ENCODE measurements around the gene NUP214.
A peak's percentile ranks its signal among the peaks of the same experiment; 100 is the strongest.

Gene NUP214

GRCh38 chr9:131125288-131126058 lies at the start of gene NUP214:
NUP214 (plus strand) TSS chr9:131125586; CDS start chr9:131125705, 119 bp downstream.
- DNase-seq, result peak; percentile 97

- no peak for DNase-seq
These were observed 48.8 kb upstream of the NUP214 start for GRCh38 chr9:131076347-131077195.

- DNase-seq, result no peak
These were observed 46.7 kb upstream of the NUP214 start for GRCh38 chr9:131078427-131079366.

- DNase-seq, result no peak
These were observed 44.8 kb upstream of the NUP214 start for GRCh38 chr9:131080589-131080988.

DNA sequence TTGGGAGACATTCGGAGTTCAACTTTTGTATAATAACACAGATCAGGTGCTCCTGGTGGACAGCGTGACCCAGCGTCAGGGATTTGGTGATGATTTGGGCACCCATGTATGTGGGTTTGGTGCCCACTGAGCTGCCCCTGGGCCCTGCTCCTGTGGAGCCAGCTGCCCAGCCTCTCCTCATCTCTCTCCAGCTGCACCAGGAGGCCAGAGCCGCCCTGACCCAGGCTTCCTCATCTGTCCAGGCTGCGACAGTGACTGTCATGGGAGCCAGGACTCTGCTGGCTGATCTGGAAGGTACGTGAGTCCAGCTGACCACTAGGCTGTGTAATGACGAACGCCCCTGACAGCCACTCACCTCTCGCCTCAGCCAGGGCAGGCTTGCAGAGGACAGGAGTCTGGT lies 43.5 kb upstream of the NUP214 start:
- no peak for DNase-seq

DNA sequence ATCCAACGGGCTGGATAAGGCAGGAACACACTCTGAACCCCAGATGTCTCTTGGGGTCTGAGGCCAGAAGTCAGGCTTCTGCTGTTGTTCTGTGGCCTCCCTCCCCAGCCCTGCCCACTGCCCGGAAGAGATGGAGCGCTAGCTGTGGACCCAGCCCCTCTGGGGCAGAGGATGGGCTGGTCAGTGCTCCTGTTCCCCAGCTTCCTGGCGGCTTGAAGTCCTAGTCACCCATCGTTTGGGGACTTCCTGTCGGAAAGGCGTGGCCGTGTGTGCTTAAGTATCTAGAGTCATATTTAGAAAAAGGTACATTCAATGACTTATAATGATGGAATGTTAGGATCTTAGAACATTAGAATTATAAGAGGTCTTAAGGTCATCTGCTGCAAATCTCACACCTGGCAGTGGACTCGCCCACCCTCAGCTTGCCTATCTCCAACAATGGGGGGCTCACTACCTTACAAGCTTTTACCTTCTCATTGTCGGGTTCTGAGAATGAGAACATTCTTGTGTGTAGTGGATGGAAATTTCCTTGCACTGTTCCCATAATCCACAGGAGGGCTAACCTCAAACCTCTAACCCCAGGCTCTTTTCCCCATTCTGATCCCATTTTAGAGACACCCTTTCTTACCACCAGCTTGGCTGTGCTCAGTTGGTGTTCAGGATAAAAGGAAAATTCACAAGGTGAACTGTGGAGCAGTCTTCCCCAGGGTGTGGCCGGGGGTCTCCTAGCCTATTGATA lies 42.4 kb upstream of the NUP214 start:
- DNase-seq, result no peak

- DNase-seq, result no peak
These were observed 40.6 kb upstream of the NUP214 start for GRCh38 chr9:131084661-131085369.

DNA sequence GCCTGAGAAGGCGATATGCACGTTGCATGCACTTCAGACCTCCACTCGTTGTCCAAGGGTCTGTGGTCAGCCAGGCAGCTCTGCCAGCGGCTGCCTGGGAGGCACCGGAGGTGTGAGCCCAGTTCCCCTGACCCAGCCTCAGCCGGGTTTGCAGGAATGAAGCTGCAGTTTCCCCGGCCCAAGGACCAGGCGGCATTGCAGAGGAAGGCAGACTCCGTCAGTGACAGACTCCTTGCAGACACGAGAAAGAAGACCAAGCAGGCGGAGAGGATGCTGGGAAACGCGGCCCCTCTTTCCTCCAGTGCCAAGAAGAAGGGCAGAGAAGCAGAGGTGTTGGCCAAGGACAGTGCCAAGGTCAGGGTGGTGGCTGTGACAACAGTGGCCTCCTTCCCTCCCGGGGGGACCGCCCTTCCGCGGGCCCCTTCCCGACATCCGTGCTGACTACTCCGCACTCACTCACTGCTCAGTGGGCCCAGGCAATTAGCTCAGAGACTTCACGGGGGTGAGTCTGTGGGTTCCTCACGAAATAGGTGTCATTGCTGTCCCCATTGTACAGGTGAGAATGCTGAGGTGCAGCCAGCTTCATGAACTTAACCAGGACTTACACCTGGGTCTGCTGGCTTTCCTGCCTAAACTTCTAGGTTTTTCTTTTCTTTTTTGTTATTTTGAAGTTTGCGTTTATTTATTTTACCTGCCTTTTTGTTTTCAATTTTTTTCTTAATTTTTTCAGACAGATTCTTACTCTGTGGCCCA lies 39.8 kb upstream of the NUP214 start:
- DNase-seq, result no peak

DNA sequence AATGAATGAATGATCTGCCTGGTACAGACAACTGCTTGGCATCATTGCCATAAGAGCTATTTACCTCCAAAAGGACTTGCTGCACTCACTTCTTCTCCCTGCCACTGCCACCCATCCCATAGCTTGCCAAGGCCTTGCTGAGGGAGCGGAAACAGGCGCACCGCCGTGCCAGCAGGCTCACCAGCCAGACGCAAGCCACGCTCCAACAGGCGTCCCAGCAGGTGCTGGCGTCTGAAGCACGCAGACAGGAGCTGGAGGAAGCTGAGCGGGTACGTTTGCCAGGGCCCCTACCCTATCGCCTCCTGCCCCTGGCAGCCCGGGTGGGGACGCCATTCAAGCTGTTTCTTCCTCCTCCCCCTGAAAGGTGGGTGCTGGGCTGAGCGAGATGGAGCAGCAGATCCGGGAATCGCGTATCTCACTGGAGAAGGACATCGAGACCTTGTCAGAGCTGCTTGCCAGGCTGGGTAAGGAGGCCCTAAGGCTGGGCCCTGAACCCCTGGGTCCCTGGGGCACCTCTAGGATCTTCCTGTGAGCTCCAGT lies 38.0 kb upstream of the NUP214 start:
- no peak for DNase-seq

- no peak for DNase-seq
These were observed 35.2 kb upstream of the NUP214 start for GRCh38 chr9:131090025-131090787.

DNA sequence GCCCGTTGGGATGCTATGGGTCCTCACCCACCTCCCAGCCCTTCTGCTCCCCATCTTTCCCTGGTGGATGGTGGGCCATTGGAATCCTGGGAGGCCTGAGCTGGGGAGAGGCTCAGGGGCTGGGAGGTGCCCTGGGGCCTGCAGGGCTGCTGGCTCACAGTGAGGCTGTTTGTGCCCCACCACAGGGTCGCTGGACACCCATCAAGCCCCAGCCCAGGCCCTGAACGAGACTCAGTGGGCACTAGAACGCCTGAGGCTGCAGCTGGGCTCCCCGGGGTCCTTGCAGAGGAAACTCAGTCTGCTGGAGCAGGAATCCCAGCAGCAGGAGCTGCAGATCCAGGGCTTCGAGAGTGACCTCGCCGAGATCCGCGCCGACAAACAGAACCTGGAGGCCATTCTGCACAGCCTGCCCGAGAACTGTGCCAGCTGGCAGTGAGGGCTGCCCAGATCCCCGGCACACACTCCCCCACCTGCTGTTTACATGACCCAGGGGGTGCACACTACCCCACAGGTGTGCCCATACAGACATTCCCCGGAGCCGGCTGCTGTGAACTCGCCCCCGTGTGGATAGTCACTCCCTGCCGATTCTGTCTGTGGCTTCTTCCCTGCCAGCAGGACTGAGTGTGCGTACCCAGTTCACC lies 33.9 kb upstream of the NUP214 start:
- no peak for DNase-seq

GRCh38 chr9:131092030-131092429 lies 33.4 kb upstream of the NUP214 start:
- DNase-seq, result no peak

DNA sequence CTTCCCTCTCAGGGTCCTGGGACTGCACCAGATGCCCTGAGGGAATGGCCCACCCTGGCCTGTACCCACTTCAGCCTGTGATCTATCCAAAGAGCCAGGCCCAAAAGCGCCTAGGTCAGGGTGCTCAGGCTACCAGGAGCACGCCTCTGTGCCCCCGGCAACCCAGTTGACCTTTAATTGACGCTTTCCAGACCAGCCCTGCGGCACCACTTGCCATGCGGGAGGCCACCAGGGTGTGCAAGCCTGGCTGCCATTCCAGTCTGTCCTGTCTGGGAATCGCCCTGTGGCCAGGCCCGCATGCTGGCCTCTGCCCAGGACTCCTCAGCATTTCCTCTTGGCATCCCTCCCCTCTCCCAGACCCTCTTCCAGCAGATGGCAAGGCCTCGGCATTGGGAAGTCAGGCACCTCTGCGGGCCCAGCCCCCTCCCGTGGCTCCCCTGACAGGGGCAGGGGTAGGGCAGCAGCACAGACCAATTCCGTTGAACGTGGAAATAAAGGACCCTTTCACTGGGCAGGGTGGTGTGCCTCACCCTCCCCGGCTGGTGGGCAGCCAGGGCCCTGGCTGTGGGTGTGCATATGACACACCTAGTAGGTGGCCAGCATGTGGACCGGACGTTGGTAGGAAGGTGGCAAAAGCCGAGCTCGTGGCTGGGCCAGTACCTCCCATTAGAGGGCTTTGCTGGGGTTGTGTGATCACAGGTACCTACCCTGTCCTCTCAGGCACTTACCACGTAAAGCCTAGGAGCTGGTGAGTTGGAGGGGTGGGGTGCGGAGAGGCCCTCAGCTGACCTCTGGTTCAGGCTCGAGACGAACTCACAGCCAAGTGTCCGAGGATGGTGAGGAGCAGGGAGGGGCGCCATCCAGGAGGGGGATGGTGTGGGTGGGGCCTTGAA lies 32.6 kb upstream of the NUP214 start:
- no peak for DNase-seq

- no peak for DNase-seq
These were observed 31.4 kb upstream of the NUP214 start for GRCh38 chr9:131094015-131094414.

GRCh38 chr9:131094622-131095021 lies 30.8 kb upstream of the NUP214 start:
- DNase-seq, result no peak

GRCh38 chr9:131095666-131096268 lies 29.6 kb upstream of the NUP214 start:
- no peak for DNase-seq

- peak; percentile 40 for DNase-seq
These were observed 28.9 kb upstream of the NUP214 start, which contains the start of gene AIF1L for GRCh38 chr9:131096269-131097125. AIF1L (plus strand) TSS chr9:131096531; CDS start chr9:131096630, 99 bp downstream.
